Femur (tissue), 1 donor: ENCODE results near the gene C4orf51.
A peak's percentile ranks its signal among the peaks of the same experiment; 100 is the strongest.

Source experiments
- DNase-seq: peaks from one replicate; pipeline ENCODE4 v3.0.0-alpha.2; 2017

The C4orf51 gene

GRCh38 chr4:145716200-145716599 is 36.3 kb downstream of the C4orf51 start:
- DNase-seq = peak; percentile 56

- no peak for DNase-seq
Observed at GRCh38 chr4:145716661-145717200, 36.8 kb downstream of the C4orf51 start.

GRCh38 chr4:145719752-145720624 is 40.0 kb downstream of the C4orf51 start:
- DNase-seq = no peak

- DNase-seq = no peak
Observed at GRCh38 chr4:145720656-145721055, 40.7 kb downstream of the C4orf51 start.

GRCh38 chr4:145722561-145722960 is 42.6 kb downstream of the C4orf51 start:
- DNase-seq = no peak

GRCh38 chr4:145723336-145723735 is 43.4 kb downstream of the C4orf51 start:
- DNase-seq = no peak

- no peak for DNase-seq
Observed at GRCh38 chr4:145730026-145730425, 50.1 kb downstream of the C4orf51 start.

- peak; percentile 71 for DNase-seq
Observed at GRCh38 chr4:145731028-145731427, 51.1 kb downstream of the C4orf51 start.

- DNase-seq = no peak
Observed at GRCh38 chr4:145732001-145732815, 52.3 kb downstream of the C4orf51 start.

GRCh38 chr4:145732895-145733880 is 53.2 kb downstream of the C4orf51 start:
- peak; percentile 98 for DNase-seq

- DNase-seq = peak; percentile 22
Observed at GRCh38 chr4:145734031-145734430, 54.1 kb downstream of the C4orf51 start.

- peak; percentile 73 for DNase-seq
Observed at GRCh38 chr4:145734576-145735346, 54.8 kb downstream of the C4orf51 start.

GRCh38 chr4:145735347-145735675 is 55.4 kb downstream of the C4orf51 start:
- DNase-seq = peak; percentile 28

- no peak for DNase-seq
Observed at GRCh38 chr4:145735827-145736226, 55.9 kb downstream of the C4orf51 start.

GRCh38 chr4:145736241-145736831 is 56.4 kb downstream of the C4orf51 start:
- DNase-seq = peak; percentile 69

GRCh38 chr4:145739845-145740244 is 59.9 kb downstream of the C4orf51 start:
- DNase-seq = no peak

- no peak for DNase-seq
Observed at GRCh38 chr4:145740806-145741205, 60.9 kb downstream of the C4orf51 start.

GRCh38 chr4:145743641-145744040 is 63.7 kb downstream of the C4orf51 start:
- DNase-seq = no peak

GRCh38 chr4:145755802-145756201 is 75.9 kb downstream of the C4orf51 start:
- no peak for DNase-seq

GRCh38 chr4:145756244-145756643 is 76.3 kb downstream of the C4orf51 start:
- no peak for DNase-seq

- no peak for DNase-seq
Observed at GRCh38 chr4:145757188-145757587, 77.2 kb downstream of the C4orf51 start.
